ENCODE data around the gene CRY2.
A peak's percentile ranks its signal among the peaks of the same experiment; 100 is the strongest.
"Not testable (repeated sequence)": the region's sequence is repeated elsewhere in the genome, so short reads cannot be mapped to it uniquely, and the experiment has no call there.

Gene CRY2

GRCh38 chr11:45900916-45901617 is 53.8 kb downstream of the CRY2 start:
- no peak for DNase-seq

GRCh38 chr11:45901626-45902025 is 54.4 kb downstream of the CRY2 start:
- no peak for DNase-seq

- no peak for DNase-seq
Observed at GRCh38 chr11:45902452-45903380, 55.4 kb downstream of the CRY2 start.

- DNase-seq: no peak
Observed at GRCh38 chr11:45904309-45904915, 57.1 kb downstream of the CRY2 start.

GRCh38 chr11:45905095-45905494 is 57.8 kb downstream of the CRY2 start:
- no peak for DNase-seq

- not testable (repeated sequence) for DNase-seq
Observed at GRCh38 chr11:45905576-45905975, 58.3 kb downstream of the CRY2 start.

- DNase-seq: no peak
Observed at GRCh38 chr11:45906096-45906682, 58.9 kb downstream of the CRY2 start.

- DNase-seq: no peak
Observed at GRCh38 chr11:45906965-45907611, 59.8 kb downstream of the CRY2 start, which contains the start of gene FREY1. Gene FREY1 (minus strand): TSS chr11:45907271. CDS start chr11:45907245, 26 bp downstream.

GRCh38 chr11:45907911-45908370 is 60.7 kb downstream of the CRY2 start:
- DNase-seq: no peak

GRCh38 chr11:45909594-45910475 is 62.6 kb downstream of the CRY2 start:
- no peak for DNase-seq

- no peak for DNase-seq
Observed at GRCh38 chr11:45910623-45911022, 63.3 kb downstream of the CRY2 start.

- DNase-seq: no peak
Observed at GRCh38 chr11:45913514-45913913, 66.2 kb downstream of the CRY2 start.

GRCh38 chr11:45913942-45914635 is 66.8 kb downstream of the CRY2 start:
- no peak for DNase-seq

- no peak for DNase-seq
Observed at GRCh38 chr11:45915446-45915845, 68.2 kb downstream of the CRY2 start.

- no peak for DNase-seq
Observed at GRCh38 chr11:45917286-45917622, 70.0 kb downstream of the CRY2 start.

GRCh38 chr11:45917623-45918330 is 70.5 kb downstream of the CRY2 start, which contains the start of gene PEX16:
Gene PEX16 (minus strand): TSS chr11:45917877. CDS start chr11:45917811, 66 bp downstream.
- DNase-seq: peak; percentile 93

- DNase-seq: peak; percentile 42
Observed at GRCh38 chr11:45918331-45918941, 71.2 kb downstream of the CRY2 start.

- no peak for DNase-seq
Observed at GRCh38 chr11:45918962-45919675, 71.8 kb downstream of the CRY2 start.
